MM.1S (cell line): ENCODE results near the gene ITM2C.

Experiments used
- EZH2 ChIP-seq: fragments of 300-600 bp; sonication (generic); optimal IDR thresholded peaks from 2 replicates; pipeline ENCODE3; 2017; ENCODE audit warnings: low read depth, mild to moderate bottlenecking, antibody characterized with exemption, low read length, mixed read lengths
- EZH2phosphoT487 ChIP-seq: fragments of 300-600 bp; sonication (generic); IDR thresholded peaks from 2 replicates; pipeline ENCODE4 v1.6.1; 2018; ENCODE audit warnings: antibody characterized with exemption, low read length
- TF ChIP-seq, protein P1 (sequence below): fragments of 300-600 bp; sonication (generic); IDR thresholded peaks from 2 replicates; pipeline ENCODE4 v1.5.1; 2016; ENCODE audit warnings: antibody characterized with exemption, low read length, mixed read lengths

- TF ChIP-seq, protein P1, sequence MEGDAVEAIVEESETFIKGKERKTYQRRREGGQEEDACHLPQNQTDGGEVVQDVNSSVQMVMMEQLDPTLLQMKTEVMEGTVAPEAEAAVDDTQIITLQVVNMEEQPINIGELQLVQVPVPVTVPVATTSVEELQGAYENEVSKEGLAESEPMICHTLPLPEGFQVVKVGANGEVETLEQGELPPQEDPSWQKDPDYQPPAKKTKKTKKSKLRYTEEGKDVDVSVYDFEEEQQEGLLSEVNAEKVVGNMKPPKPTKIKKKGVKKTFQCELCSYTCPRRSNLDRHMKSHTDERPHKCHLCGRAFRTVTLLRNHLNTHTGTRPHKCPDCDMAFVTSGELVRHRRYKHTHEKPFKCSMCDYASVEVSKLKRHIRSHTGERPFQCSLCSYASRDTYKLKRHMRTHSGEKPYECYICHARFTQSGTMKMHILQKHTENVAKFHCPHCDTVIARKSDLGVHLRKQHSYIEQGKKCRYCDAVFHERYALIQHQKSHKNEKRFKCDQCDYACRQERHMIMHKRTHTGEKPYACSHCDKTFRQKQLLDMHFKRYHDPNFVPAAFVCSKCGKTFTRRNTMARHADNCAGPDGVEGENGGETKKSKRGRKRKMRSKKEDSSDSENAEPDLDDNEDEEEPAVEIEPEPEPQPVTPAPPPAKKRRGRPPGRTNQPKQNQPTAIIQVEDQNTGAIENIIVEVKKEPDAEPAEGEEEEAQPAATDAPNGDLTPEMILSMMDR = no peak
- TF ChIP-seq EZH2 (no peak), EZH2phosphoT487 (no peak)
These were observed 34.8 kb upstream of the ITM2C start for GRCh38 chr2:230829959-230830358.
